ENCODE data around the gene CNTNAP2. TPM values are rescaled to one million over a fixed set of nuclear protein-coding genes. Genes with fewer than 3 reads are reported as not detected.

The CNTNAP2 gene
- total RNA-seq, 4 donors from 2014 or later, result 0.91 to 16.0 TPM; not detected in 2

DNA sequence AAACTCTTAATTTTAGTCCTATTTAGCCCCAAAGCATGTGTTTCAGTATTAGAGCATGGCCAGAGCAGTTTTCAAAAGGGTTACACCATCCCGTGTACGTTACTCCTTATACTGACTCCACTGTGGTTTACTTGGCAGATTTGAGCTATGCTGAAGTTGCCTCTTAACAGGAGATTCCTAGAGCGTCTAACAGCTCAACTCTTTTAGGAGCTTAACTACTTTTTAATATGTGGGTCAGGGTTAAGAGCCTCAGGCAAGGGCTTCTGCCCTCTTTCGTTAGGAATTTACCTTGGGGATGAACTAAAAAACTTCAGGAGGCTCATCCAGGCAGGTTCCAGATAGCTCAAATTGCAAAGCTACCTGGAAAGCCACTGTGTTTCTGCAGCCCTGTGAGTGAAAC lies 1799.2 kb downstream of the CNTNAP2 start:
- Histone ChIP-seq H3K4me1 (no peaks in the 10 kb centered on the region), H3K4me3 (no peak overlapping the region), H3K9me3 (no peaks in the 10 kb centered on the region), H3K36me3 (no peaks in the 10 kb centered on the region), H3K27me3 (no peaks in the 10 kb centered on the region), H3K27ac (no peak overlapping the region)
- TF ChIP-seq POLR2A (IDR thresholded peaks at IDR 0.05), result no peak
- no peak for DNase-seq
- intact Hi-C loops (cut with DNase I; ENCODE audit: low total_unique reads), result no loop called here

DNA sequence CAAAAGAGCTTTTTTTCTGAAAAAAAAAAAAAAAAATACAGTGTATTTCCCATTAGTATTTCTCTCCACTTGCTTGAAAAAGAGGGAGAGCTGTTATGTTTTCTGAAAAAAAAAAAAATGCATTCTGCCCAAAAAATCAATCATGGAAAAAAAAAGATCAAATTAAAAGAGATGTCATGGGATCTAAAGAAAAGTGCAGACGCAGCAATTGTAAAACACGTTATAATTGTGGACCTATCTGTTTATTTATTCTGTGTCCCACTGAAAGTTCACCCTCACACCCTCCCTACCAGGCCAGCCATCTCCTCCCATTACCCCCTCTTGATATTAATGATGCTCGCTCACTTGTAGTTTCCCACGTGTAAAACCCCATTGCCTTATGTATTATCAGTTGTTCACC lies 1800.0 kb downstream of the CNTNAP2 start:
- intact Hi-C loops (cut with DNase I; ENCODE audit: low total_unique reads), result no loop called here
- no peak overlapping the region for H3K4me3 ChIP-seq
- no peaks in the 10 kb centered on the region for H3K9me3 ChIP-seq
- DNase-seq, result no peak
- H3K36me3 ChIP-seq, result no peaks in the 10 kb centered on the region
- H3K27me3 ChIP-seq, result no peaks in the 10 kb centered on the region
- no peak for TF ChIP-seq POLR2A (IDR thresholded peaks at IDR 0.05)
- TF ChIP-seq CTCF (IDR thresholded peaks at IDR 0.05), result no peak
- H3K27ac ChIP-seq, result no peak overlapping the region
- H3K4me1 ChIP-seq, result no peaks in the 10 kb centered on the region

- no peaks in the 10 kb centered on the region for H3K36me3 ChIP-seq
- no peak for DNase-seq
- no peak overlapping the region for H3K4me3 ChIP-seq
- H3K4me1 ChIP-seq, result no peaks in the 10 kb centered on the region
- no peaks in the 10 kb centered on the region for H3K27me3 ChIP-seq
- no peak overlapping the region for H3K27ac ChIP-seq
- intact Hi-C loops (cut with DNase I; ENCODE audit: low total_unique reads), result no loop called here
- TF ChIP-seq POLR2A (IDR thresholded peaks at IDR 0.05), result no peak
- no peak for TF ChIP-seq CTCF (IDR thresholded peaks at IDR 0.05)
- H3K9me3 ChIP-seq, result no peaks in the 10 kb centered on the region
Measured at GRCh38 chr7:147923841-147924240, 1807.2 kb downstream of the CNTNAP2 start.

GRCh38 chr7:147937428-147937827 lies 1820.8 kb downstream of the CNTNAP2 start:
- no peaks in the 10 kb centered on the region for H3K4me1 ChIP-seq
- H3K27me3 ChIP-seq, result no peaks in the 10 kb centered on the region
- no peaks in the 10 kb centered on the region for H3K36me3 ChIP-seq
- no peak overlapping the region for H3K27ac ChIP-seq
- intact Hi-C loops (cut with DNase I; ENCODE audit: low total_unique reads), result no loop called here
- H3K9me3 ChIP-seq, result no peaks in the 10 kb centered on the region
- DNase-seq, result no peak
- TF ChIP-seq POLR2A (IDR thresholded peaks at IDR 0.05) (no peak), CTCF (IDR thresholded peaks at IDR 0.05) (no peak)
- H3K4me3 ChIP-seq, result no peak overlapping the region

- Histone ChIP-seq H3K4me3 (no peak overlapping the region), H3K9me3 (no peaks in the 10 kb centered on the region), H3K27ac (no peak overlapping the region), H3K36me3 (no peaks in the 10 kb centered on the region), H3K27me3 (no peaks in the 10 kb centered on the region), H3K4me1 (no peaks in the 10 kb centered on the region)
- intact Hi-C loops (cut with DNase I; ENCODE audit: low total_unique reads), result no loop called here
- DNase-seq, result no peak
- TF ChIP-seq CTCF (IDR thresholded peaks at IDR 0.05) (no peak), POLR2A (IDR thresholded peaks at IDR 0.05) (no peak)
Measured at GRCh38 chr7:147941381-147941780, 1824.8 kb downstream of the CNTNAP2 start.

- DNase-seq, result no peak
- no peaks in the 10 kb centered on the region for H3K9me3 ChIP-seq
- no peak overlapping the region for H3K4me3 ChIP-seq
- TF ChIP-seq CTCF (IDR thresholded peaks at IDR 0.05) (no peak), POLR2A (IDR thresholded peaks at IDR 0.05) (no peak)
- H3K36me3 ChIP-seq, result no peaks in the 10 kb centered on the region
- no peaks in the 10 kb centered on the region for H3K4me1 ChIP-seq
- no peaks in the 10 kb centered on the region for H3K27me3 ChIP-seq
- no peak overlapping the region for H3K27ac ChIP-seq
- intact Hi-C loops (cut with DNase I; ENCODE audit: low total_unique reads), result no loop called here
Measured at GRCh38 chr7:147944321-147944720, 1827.7 kb downstream of the CNTNAP2 start.

Measured in uterus (tissue), 4 donors.